Measurements from ENCODE around the gene LMAN2L.

Gene LMAN2L

DNA sequence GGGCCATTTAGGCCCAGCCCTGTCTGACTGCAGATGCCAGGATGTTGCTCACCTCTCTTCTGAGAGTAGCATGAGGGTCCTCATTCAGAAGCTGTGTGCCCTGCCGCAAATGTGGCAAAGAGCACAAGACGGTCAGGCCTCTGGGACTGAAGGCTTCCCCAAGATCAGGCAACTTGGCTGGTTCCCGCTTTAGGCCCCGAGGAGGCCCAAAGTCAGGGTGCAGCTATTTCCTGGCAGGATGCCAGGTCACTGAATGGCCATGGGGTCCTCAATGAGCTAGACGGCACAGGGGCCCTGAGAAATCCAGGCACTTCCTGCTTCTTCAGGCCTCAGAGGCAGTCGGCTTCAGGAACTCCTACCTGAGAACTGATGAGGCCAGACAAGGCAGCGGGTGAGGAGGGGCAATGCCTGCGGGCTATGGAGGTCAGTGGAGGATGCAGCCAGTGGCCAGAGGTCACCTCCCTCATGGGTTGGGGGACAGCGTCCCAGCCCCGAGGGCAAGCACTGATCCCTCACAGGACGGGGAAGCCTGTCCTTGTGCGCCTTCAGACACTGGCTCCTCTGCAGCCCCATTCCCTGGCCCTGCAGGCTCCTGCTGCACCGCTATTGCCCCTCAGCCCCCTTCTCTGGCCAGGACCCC lies 44.9 kb downstream of the LMAN2L start:
- DNase-seq (ENCODE audit: low spot score), result no peak
- no peak for TF ChIP-seq CTCF (IDR thresholded peaks at IDR 0.05; ENCODE audit: extremely low read depth, insufficient read depth, missing control alignments)
- in situ Hi-C loops (cut with MboI; ENCODE audit: low pct_unique_long_range_greater_than_20kb, low sequenced_read_pairs, unreplicated experiment), result no loop called here

- no peak for TF ChIP-seq CTCF (IDR thresholded peaks at IDR 0.05; ENCODE audit: extremely low read depth, insufficient read depth, missing control alignments)
- in situ Hi-C loops (cut with MboI; ENCODE audit: low pct_unique_long_range_greater_than_20kb, low sequenced_read_pairs, unreplicated experiment), result no loop called here
- no peak for DNase-seq (ENCODE audit: low spot score)
Observed at GRCh38 chr2:96694279-96694678, 45.6 kb downstream of the LMAN2L start.

GRCh38 chr2:96693286-96694200 lies 46.3 kb downstream of the LMAN2L start:
- in situ Hi-C loops (cut with MboI; ENCODE audit: low pct_unique_long_range_greater_than_20kb, low sequenced_read_pairs, unreplicated experiment), result no loop called here
- no peak for TF ChIP-seq CTCF (IDR thresholded peaks at IDR 0.05; ENCODE audit: extremely low read depth, insufficient read depth, missing control alignments)
- no peak for DNase-seq (ENCODE audit: low spot score)

GRCh38 chr2:96692094-96692971 lies 47.5 kb downstream of the LMAN2L start:
- no peak for TF ChIP-seq CTCF (IDR thresholded peaks at IDR 0.05; ENCODE audit: extremely low read depth, insufficient read depth, missing control alignments)
- in situ Hi-C loops (cut with MboI; ENCODE audit: low pct_unique_long_range_greater_than_20kb, low sequenced_read_pairs, unreplicated experiment), result no loop called here
- no peak for DNase-seq (ENCODE audit: low spot score)

- TF ChIP-seq CTCF (IDR thresholded peaks at IDR 0.05; ENCODE audit: extremely low read depth, insufficient read depth, missing control alignments), result no peak
- in situ Hi-C loops (cut with MboI; ENCODE audit: low pct_unique_long_range_greater_than_20kb, low sequenced_read_pairs, unreplicated experiment), result no loop called here
- no peak for DNase-seq (ENCODE audit: low spot score)
Observed at GRCh38 chr2:96691022-96691612, 48.7 kb downstream of the LMAN2L start.

Measured in GM13977 (cell line).